ENCODE measurements around the gene LRRC4C.

GRCh38 chr11:41247621-41248020 lies 211.8 kb downstream of the LRRC4C start:
- TF ChIP-seq, protein P1, sequence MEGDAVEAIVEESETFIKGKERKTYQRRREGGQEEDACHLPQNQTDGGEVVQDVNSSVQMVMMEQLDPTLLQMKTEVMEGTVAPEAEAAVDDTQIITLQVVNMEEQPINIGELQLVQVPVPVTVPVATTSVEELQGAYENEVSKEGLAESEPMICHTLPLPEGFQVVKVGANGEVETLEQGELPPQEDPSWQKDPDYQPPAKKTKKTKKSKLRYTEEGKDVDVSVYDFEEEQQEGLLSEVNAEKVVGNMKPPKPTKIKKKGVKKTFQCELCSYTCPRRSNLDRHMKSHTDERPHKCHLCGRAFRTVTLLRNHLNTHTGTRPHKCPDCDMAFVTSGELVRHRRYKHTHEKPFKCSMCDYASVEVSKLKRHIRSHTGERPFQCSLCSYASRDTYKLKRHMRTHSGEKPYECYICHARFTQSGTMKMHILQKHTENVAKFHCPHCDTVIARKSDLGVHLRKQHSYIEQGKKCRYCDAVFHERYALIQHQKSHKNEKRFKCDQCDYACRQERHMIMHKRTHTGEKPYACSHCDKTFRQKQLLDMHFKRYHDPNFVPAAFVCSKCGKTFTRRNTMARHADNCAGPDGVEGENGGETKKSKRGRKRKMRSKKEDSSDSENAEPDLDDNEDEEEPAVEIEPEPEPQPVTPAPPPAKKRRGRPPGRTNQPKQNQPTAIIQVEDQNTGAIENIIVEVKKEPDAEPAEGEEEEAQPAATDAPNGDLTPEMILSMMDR (IDR thresholded peaks at IDR 0.05; ENCODE audit: low read length): no peak
- TF ChIP-seq EZH2 (IDR thresholded peaks at IDR 0.05; ENCODE audit: borderline replicate concordance, low read length): no peak

Measured in OCI-LY1 (cell line).